Measurements from ENCODE around the gene EMP2. TPM values are rescaled to one million over a fixed set of nuclear protein-coding genes. Genes with fewer than 3 reads are reported as not detected.

The EMP2 gene
- total RNA-seq, 2 donors from 2014 or later: 19.0 to 20.7 TPM

DNA sequence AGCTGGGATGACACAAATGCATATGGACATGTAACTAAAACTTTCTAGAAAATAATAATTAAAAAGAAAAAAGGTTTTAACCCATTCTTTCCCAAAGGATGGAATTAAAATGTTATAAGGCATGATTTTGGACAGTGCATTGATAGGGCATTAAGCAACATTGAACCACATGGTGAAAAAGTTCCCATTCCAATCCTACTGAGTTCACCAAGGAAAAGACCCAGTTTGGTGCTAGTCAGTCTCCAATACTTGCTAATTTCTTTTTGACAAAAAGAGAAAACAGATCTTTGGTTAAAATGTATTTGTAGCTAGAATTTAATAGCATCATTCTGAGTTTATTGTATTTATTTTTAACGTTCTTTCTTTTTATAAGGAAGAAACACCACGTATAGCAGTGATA, 28.1 kb downstream of the EMP2 start:
- TF ChIP-seq, protein P1, sequence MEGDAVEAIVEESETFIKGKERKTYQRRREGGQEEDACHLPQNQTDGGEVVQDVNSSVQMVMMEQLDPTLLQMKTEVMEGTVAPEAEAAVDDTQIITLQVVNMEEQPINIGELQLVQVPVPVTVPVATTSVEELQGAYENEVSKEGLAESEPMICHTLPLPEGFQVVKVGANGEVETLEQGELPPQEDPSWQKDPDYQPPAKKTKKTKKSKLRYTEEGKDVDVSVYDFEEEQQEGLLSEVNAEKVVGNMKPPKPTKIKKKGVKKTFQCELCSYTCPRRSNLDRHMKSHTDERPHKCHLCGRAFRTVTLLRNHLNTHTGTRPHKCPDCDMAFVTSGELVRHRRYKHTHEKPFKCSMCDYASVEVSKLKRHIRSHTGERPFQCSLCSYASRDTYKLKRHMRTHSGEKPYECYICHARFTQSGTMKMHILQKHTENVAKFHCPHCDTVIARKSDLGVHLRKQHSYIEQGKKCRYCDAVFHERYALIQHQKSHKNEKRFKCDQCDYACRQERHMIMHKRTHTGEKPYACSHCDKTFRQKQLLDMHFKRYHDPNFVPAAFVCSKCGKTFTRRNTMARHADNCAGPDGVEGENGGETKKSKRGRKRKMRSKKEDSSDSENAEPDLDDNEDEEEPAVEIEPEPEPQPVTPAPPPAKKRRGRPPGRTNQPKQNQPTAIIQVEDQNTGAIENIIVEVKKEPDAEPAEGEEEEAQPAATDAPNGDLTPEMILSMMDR (conservative IDR thresholded peaks at IDR 0.05): no peak
- 94% methylated on average over 2 of the region's 2 CpGs; no CpG with 5 or more reads in 1 of the 2 experiments for WGBS, 2 experiments (ENCODE audit: insufficient coverage in 1 of 2, insufficient read length in 1 of 2)

DNA sequence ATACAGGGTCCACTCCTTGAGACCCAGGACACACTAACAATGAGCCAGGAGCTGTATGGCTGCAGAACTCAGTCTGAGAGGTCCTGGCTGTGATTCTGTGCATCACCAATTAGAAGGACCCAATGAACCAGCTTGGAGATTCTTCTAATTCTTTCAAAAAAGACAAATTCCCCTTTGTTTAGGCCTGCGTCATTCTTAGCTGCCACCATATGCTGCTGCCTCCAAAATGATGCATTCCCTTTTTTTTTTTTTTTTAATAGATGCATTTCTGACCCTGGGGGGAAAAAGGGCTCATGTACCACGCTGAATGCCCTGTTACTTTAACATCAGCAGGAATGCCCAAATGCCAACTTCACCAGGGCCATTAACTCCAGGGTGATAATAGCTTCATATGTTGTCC, 28.5 kb downstream of the EMP2 start:
- H3K27ac Mint-ChIP-seq: no peak overlapping the region
- H3K4me1 Mint-ChIP-seq: no peaks in the 10 kb centered on the region
- WGBS, 2 experiments (ENCODE audit: insufficient coverage in 1 of 2, insufficient read length in 1 of 2): 89 to 91% methylated on average over 1 to 2 of the region's 2 CpGs
- Histone ChIP-seq H3K9me3 (ENCODE audit: control insufficient read depth, low read length) (peaks cover 9% of the 10 kb centered on the region), H3K27ac (ENCODE audit: low read depth, low read length) (no peak overlapping the region), H3K9ac (ENCODE audit: extremely low read depth, low read length, poor library complexity, severe bottlenecking) (no peak overlapping the region), H3K27me3 (ENCODE audit: control insufficient read depth, insufficient read depth, low read length, poor library complexity, severe bottlenecking) (no peaks in the 10 kb centered on the region), H3K4me1 (ENCODE audit: control insufficient read depth, insufficient read depth, low read length) (no peaks in the 10 kb centered on the region), H3K4me3 (ENCODE audit: low read length) (no peak overlapping the region), H3K36me3 (ENCODE audit: control insufficient read depth, insufficient read depth, low read length) (peaks cover 7% of the 10 kb centered on the region)
- no peaks in the 10 kb centered on the region for H3K27me3 Mint-ChIP-seq (ENCODE audit: insufficient read depth)
- peaks cover 20% of the 10 kb centered on the region for H3K9me3 Mint-ChIP-seq
- peaks cover 21% of the 10 kb centered on the region for H3K36me3 Mint-ChIP-seq (ENCODE audit: low read depth)
- TF ChIP-seq, protein P1 (conservative IDR thresholded peaks at IDR 0.05): no peak
- DNase-seq: no peak
- no peak overlapping the region for H3K4me3 Mint-ChIP-seq

More for the DNA sequence above, 28.1 kb downstream of the EMP2 start:
- Histone ChIP-seq H3K36me3 (ENCODE audit: control insufficient read depth, insufficient read depth, low read length) (peaks cover 3% of the 10 kb centered on the region), H3K9me3 (ENCODE audit: control insufficient read depth, low read length) (peaks cover 9% of the 10 kb centered on the region), H3K4me3 (ENCODE audit: low read length) (no peak overlapping the region), H3K9ac (ENCODE audit: extremely low read depth, low read length, poor library complexity, severe bottlenecking) (no peak overlapping the region), H3K27me3 (ENCODE audit: control insufficient read depth, insufficient read depth, low read length, poor library complexity, severe bottlenecking) (no peaks in the 10 kb centered on the region), H3K27ac (ENCODE audit: low read depth, low read length) (no peak overlapping the region), H3K4me1 (ENCODE audit: control insufficient read depth, insufficient read depth, low read length) (no peaks in the 10 kb centered on the region)
- DNase-seq: no peak
- Mint-ChIP-seq H3K27ac (no peak overlapping the region), H3K36me3 (ENCODE audit: low read depth) (peaks cover 18% of the 10 kb centered on the region), H3K4me1 (no peaks in the 10 kb centered on the region), H3K9me3 (peaks cover 19% of the 10 kb centered on the region), H3K4me3 (no peak overlapping the region), H3K27me3 (ENCODE audit: insufficient read depth) (no peaks in the 10 kb centered on the region)

- H3K27ac Mint-ChIP-seq: no peak overlapping the region
- Histone ChIP-seq H3K27me3 (ENCODE audit: control insufficient read depth, insufficient read depth, low read length, poor library complexity, severe bottlenecking) (no peaks in the 10 kb centered on the region), H3K36me3 (ENCODE audit: control insufficient read depth, insufficient read depth, low read length) (peaks cover 18% of the 10 kb centered on the region), H3K27ac (ENCODE audit: low read depth, low read length) (no peak overlapping the region), H3K4me1 (ENCODE audit: control insufficient read depth, insufficient read depth, low read length) (no peaks in the 10 kb centered on the region), H3K9me3 (ENCODE audit: control insufficient read depth, low read length) (peaks cover 9% of the 10 kb centered on the region), H3K4me3 (ENCODE audit: low read length) (no peak overlapping the region), H3K9ac (ENCODE audit: extremely low read depth, low read length, poor library complexity, severe bottlenecking) (no peak overlapping the region)
- TF ChIP-seq, protein P1 (conservative IDR thresholded peaks at IDR 0.05): no peak
- H3K36me3 Mint-ChIP-seq (ENCODE audit: low read depth): peaks cover 35% of the 10 kb centered on the region
- H3K27me3 Mint-ChIP-seq (ENCODE audit: insufficient read depth): no peaks in the 10 kb centered on the region
- H3K4me3 Mint-ChIP-seq: no peak overlapping the region
- 95 to 100% methylated on average over 1 of the region's 1 CpG for WGBS, 2 experiments (ENCODE audit: insufficient coverage in 1 of 2, insufficient read length in 1 of 2)
- no peaks in the 10 kb centered on the region for H3K4me1 Mint-ChIP-seq
- peaks cover 20% of the 10 kb centered on the region for H3K9me3 Mint-ChIP-seq
- DNase-seq: no peak
Observed at GRCh38 chr16:10548404-10548803, 32.0 kb downstream of the EMP2 start.
